Spleen (tissue), 11 donors: ENCODE measurements around the gene TMX3. TPM values are rescaled to one million over a fixed set of nuclear protein-coding genes. Genes with fewer than 3 reads are reported as not detected.

ENCODE experiments used
- DNase-seq: peaks from one replicate; pipeline ENCODE4 v3.0.0-alpha.2; 2020
- H3K27ac ChIP-seq, 8 donors: fragments of 200-600 bp; sonication (generic) in 7 of 8; 1 replicate in 4 of 8; 2 replicates in 4 of 8; pipeline versions ENCODE4 v1.5.0 to v1.8.0; 2016 to 2021; ENCODE audit warnings: inconsistent platforms in 4 of 8, mild to moderate bottlenecking in 4 of 8, moderate library complexity in 1 of 8
- H3K27me3 ChIP-seq, 7 donors: fragments of 200-600 bp; sonication (generic) in 6 of 7; replicated peaks in 1 of 7; 1 replicate in 4 of 7; 2 replicates in 3 of 7; pipeline versions ENCODE4 v1.5.0 to v1.8.0; 2016 to 2021; ENCODE audit warnings: inconsistent platforms in 3 of 7, mild to moderate bottlenecking in 1 of 7
- H3K36me3 ChIP-seq, 6 donors: fragments of 200-600 bp; sonication (generic) in 5 of 6; 1 replicate in 4 of 6; 2 replicates in 2 of 6; pipeline versions ENCODE4 v1.5.0 to v1.8.0; 2016 to 2021; ENCODE audit warnings: inconsistent platforms in 2 of 6
- H3K4me1 ChIP-seq, 6 donors: fragments of 200-600 bp; sonication (generic) in 5 of 6; 1 replicate in 3 of 6; 2 replicates in 3 of 6; pipeline versions ENCODE4 v1.5.0 to v1.8.0; 2016 to 2021; ENCODE audit warnings: inconsistent platforms in 3 of 6
- H3K4me3 ChIP-seq, 8 donors: fragments of 200-600 bp; sonication (generic) in 7 of 8; 1 replicate in 4 of 8; 2 replicates in 4 of 8; pipeline versions ENCODE4 v1.5.0 to v1.8.0; 2016 to 2021; ENCODE audit warnings: inconsistent platforms in 4 of 8, mild to moderate bottlenecking in 4 of 8, moderate library complexity in 2 of 8
- H3K9me3 ChIP-seq, 8 donors: fragments of 200-600 bp; sonication (generic) in 7 of 8; 1 replicate in 4 of 8; 2 replicates in 4 of 8; pipeline versions ENCODE4 v1.5.0 to v1.8.0; 2016 to 2021; ENCODE audit warnings: inconsistent platforms in 4 of 8
- POLR2A ChIP-seq, 3 donors: fragments of 450-650 bp; IDR thresholded peaks; one replicate each; pipeline ENCODE4 v1.5.1; 2017; ENCODE audit warnings: antibody characterized with exemption in 3 of 3, mild to moderate bottlenecking in 1 of 3
- POLR2AphosphoS5 ChIP-seq, 3 donors: sonication (generic); formaldehyde crosslinking; IDR thresholded peaks; one replicate each; pipeline ENCODE4 v1.5.1; 2017; ENCODE audit warnings: antibody characterized with exemption in 3 of 3
- WGBS, 5 donors: extraction: QIAGEN DNeasy Blood & Tissue Kit in 3 of 5; methylation state at CpG; one replicate each; pipeline versions ENCODE4 v1.1.5 to v1.1.7; 2013 to 2018; 5-methylcytosine and 5-hydroxymethylcytosine counted together
- intact Hi-C: fragments of 100-400 bp; cut with DNase I; formaldehyde crosslinking; loops from one replicate; pipeline ENCODE4 v1.15.0; 2023; ENCODE audit warnings: low total_unique reads
- polyA plus RNA-seq, 3 donors: library from polyadenylated mRNA; stranded (reverse); fragments of 200-250 nt; gene quantifications; one replicate each; pipeline ENCODE4 v1.2.1, GENCODE V29; 2013
- total RNA-seq, 7 donors: library from RNA; depleted of rRNA in 3 of 7; stranded (reverse); fragments of >200 nt in 3 of 7; fragmentation: NEBNext Ultra II Directional in 4 of 7; extraction: Animal tissue kit (Norgen Biotek cat#: 25700) in 4 of 7; gene quantifications; one replicate each; pipeline versions ENCODE4 v1.1.0 to v1.2.1, GENCODE V29; 2016 to 2021
- TF ChIP-seq, protein P1 (sequence below), 11 experiments: fragments of 200-600 bp in 7 of 11; fragments of 450-650 bp in 4 of 11; sonication (generic) in 4 of 11; IDR thresholded peaks in 8 of 11; conservative IDR thresholded peaks in 3 of 11; 1 replicate in 7 of 11; 2 replicates in 4 of 11; pipeline versions ENCODE4 v1.4.0 to v1.8.0; 2016 to 2021; ENCODE audit warnings: antibody characterized with exemption in 11 of 11, inconsistent platforms in 4 of 11, mild to moderate bottlenecking in 1 of 11
- donor health status: healthy with polysubstance abuse.
- donor health status: DM: no; HTN: no; CAD: no; lungs with moderate emphysema.
- donor health status: DM: no; HTN: no; CAD: no.
- donor health status: Bipolar disorder and iron deficiency.
- donor health status: healthy.
- donor health status: DM: no; HTN: no; CAD: no.
- donor health status: DM: yes; HTN: yes; CAD: no.

TMX3 gene
- total and polyA plus RNA-seq, 10 donors: 22.7 to 75.5 (median 65.1) TPM

DNA sequence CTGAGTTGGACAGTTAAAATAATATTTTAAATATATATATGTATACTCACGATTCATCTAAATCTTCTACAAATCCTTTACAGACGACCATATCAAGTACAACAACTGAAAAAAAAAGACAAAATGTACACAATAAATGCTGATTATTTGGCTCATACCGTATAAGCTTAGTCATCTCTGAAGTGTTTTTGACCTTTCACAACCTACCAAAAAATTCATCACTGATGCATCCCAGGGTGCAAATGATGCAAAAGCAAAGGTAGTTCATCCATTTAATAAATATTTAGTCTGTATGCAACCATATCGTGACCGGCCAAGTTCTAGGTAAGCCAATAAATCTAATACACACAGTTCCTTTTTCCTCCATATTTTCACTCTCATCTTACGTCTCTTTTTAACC lies 1.1 kb downstream of the TMX3 start:
- Histone ChIP-seq H3K27me3 (no peaks in the 10 kb centered on the region), H3K4me3 (peak overlapping the region; percentile 80 to 97 (median 96)), H3K9me3 (no peaks in the 10 kb centered on the region), H3K27ac (peak overlapping the region in 4 of 8 donors; percentile 87 to 93 (median 92)), H3K4me1 (peaks cover 18 to 67% (median 37%) of the 10 kb centered on the region in 6 donors), H3K36me3 (peaks cover 0 to 45% (median 29%) of the 10 kb centered on the region in 6 donors)
- intact Hi-C loops: loop anchor here (10.0 kb wide), 1 partner anchor 1491 kb away; the partner anchor contains the start of gene RTTN
- TF ChIP-seq, protein P1, sequence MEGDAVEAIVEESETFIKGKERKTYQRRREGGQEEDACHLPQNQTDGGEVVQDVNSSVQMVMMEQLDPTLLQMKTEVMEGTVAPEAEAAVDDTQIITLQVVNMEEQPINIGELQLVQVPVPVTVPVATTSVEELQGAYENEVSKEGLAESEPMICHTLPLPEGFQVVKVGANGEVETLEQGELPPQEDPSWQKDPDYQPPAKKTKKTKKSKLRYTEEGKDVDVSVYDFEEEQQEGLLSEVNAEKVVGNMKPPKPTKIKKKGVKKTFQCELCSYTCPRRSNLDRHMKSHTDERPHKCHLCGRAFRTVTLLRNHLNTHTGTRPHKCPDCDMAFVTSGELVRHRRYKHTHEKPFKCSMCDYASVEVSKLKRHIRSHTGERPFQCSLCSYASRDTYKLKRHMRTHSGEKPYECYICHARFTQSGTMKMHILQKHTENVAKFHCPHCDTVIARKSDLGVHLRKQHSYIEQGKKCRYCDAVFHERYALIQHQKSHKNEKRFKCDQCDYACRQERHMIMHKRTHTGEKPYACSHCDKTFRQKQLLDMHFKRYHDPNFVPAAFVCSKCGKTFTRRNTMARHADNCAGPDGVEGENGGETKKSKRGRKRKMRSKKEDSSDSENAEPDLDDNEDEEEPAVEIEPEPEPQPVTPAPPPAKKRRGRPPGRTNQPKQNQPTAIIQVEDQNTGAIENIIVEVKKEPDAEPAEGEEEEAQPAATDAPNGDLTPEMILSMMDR (IDR thresholded peaks at IDR 0.05 in 8 of 11, conservative IDR thresholded peaks at IDR 0.05 in 3 of 11): no peak
- TF ChIP-seq POLR2A (IDR thresholded peaks at IDR 0.05): no peak
- no peak for TF ChIP-seq POLR2AphosphoS5 (IDR thresholded peaks at IDR 0.05)
- no peak for DNase-seq
- 26 to 40% (median 31%) methylated on average over 6 of the region's 6 CpGs for WGBS, 5 donors

DNA sequence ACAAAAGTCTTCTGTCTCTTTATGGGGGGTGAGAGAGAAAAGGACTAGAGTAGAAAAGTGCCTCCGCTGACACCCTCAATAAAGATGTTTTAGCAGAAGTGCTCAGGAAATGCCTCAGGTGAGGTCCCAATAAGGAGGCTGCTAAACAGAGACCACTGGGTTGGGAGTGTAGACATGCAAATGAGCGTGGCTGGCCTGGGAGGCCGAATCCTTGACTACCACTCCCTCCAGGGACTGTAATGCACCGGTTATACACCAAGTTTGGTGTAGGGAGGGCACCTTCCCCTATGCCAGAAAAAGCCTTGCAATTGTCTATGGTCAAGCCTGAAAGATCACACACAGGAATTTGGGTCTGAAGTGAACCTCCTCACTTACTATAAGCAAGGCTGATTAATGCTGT lies 1.8 kb downstream of the TMX3 start:
- H3K4me3 ChIP-seq: peak overlapping the region in 4 of 8 donors; percentile 94 to 97 (median 96)
- WGBS, 5 donors: 60 to 80% (median 78%) methylated on average over 4 of the region's 4 CpGs
- peaks cover 0 to 51% (median 29%) of the 10 kb centered on the region in 6 donors for H3K36me3 ChIP-seq
- no peak overlapping the region for H3K27ac ChIP-seq
- no peak for DNase-seq
- peaks cover 18 to 70% (median 37%) of the 10 kb centered on the region in 6 donors for H3K4me1 ChIP-seq
- intact Hi-C loops: loop anchor here (10.0 kb wide), 1 partner anchor 1492 kb away; the partner anchor contains the start of gene RTTN
- TF ChIP-seq POLR2A (IDR thresholded peaks at IDR 0.05) (no peak), POLR2AphosphoS5 (IDR thresholded peaks at IDR 0.05) (no peak)
- TF ChIP-seq, protein P1 (IDR thresholded peaks at IDR 0.05 in 8 of 11, conservative IDR thresholded peaks at IDR 0.05 in 3 of 11): no peak
- H3K27me3 ChIP-seq: no peaks in the 10 kb centered on the region
- no peaks in the 10 kb centered on the region for H3K9me3 ChIP-seq

DNA sequence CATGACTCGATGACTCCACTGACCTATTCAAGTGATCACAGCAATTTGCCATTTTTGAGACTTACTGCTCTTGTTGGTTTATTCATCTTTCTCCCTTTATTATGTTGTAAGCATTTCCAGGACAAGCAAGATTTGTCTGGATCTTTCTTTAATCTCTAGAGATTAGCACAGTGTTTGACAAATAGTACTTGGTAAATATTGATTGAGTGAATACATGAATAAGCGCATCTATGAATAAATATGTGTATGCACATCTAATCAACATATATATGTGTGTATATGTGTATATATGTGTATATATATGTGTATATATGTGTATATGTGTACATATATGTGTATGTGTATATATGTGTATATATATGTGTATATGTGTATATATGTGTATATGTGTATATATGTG lies 7.3 kb downstream of the TMX3 start:
- peaks cover 0 to 47% (median 14%) of the 10 kb centered on the region in 6 donors for H3K4me1 ChIP-seq
- no peak for DNase-seq
- 93 to 99% (median 93%) methylated on average over 2 of the region's 2 CpGs for WGBS, 5 donors
- H3K36me3 ChIP-seq: peaks cover 0 to 100% (median 45%) of the 10 kb centered on the region in 6 donors
- no peak overlapping the region for H3K4me3 ChIP-seq
- H3K9me3 ChIP-seq: no peaks in the 10 kb centered on the region
- H3K27me3 ChIP-seq: no peaks in the 10 kb centered on the region
- no peak for TF ChIP-seq POLR2AphosphoS5 (IDR thresholded peaks at IDR 0.05)
- TF ChIP-seq, protein P1 (IDR thresholded peaks at IDR 0.05 in 8 of 11, conservative IDR thresholded peaks at IDR 0.05 in 3 of 11): no peak
- no peak for TF ChIP-seq POLR2A (IDR thresholded peaks at IDR 0.05)
- intact Hi-C loops: no loop called here
- H3K27ac ChIP-seq: no peak overlapping the region

DNA sequence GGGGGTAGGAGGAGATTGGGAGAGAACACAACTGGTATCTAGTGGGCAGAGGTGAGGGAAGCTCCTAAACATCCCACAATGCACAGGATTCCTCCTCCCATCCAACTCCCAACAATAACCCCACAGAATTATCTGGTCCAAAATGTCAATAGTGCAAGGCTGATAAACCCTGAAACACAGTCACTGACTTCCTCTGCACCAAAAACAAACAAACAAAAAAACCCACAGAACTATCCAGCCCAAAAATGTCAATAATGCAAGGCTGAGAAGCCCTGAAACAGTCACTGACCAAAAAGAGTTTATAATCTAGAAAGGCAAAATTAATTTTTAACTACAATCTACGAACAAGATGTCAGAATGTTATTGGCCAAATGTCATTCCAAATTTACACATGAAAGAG lies 9.8 kb downstream of the TMX3 start:
- Histone ChIP-seq H3K4me3 (no peak overlapping the region), H3K36me3 (peaks cover 0 to 96% (median 29%) of the 10 kb centered on the region in 6 donors), H3K9me3 (no peaks in the 10 kb centered on the region), H3K27ac (no peak overlapping the region), H3K4me1 (peaks cover 0 to 31% (median 5%) of the 10 kb centered on the region in 6 donors), H3K27me3 (no peaks in the 10 kb centered on the region)
- intact Hi-C loops: no loop called here
- 92 to 98% (median 98%) methylated on average over 1 of the region's 1 CpG for WGBS, 5 donors
- TF ChIP-seq POLR2A (IDR thresholded peaks at IDR 0.05): no peak
- TF ChIP-seq, protein P1 (IDR thresholded peaks at IDR 0.05 in 8 of 11, conservative IDR thresholded peaks at IDR 0.05 in 3 of 11): no peak
- TF ChIP-seq POLR2AphosphoS5 (IDR thresholded peaks at IDR 0.05): no peak
- DNase-seq: no peak
